HG03095 (cell line): Measurements from ENCODE around the gene NHS.

Experiments used
- ATAC-seq: cut with Tn5 transposase; IDR thresholded peaks from one replicate; pipeline ENCODE4 v1.9.1; 2021; ENCODE audit warnings: moderate library complexity; ENCODE audit not compliant: unreplicated experiment

Gene NHS

GRCh38 chrX:17374619-17375366 lies at the start of gene NHS:
Gene NHS (plus strand): TSS chrX:17375200. CDS start chrX:17375758, 558 bp downstream.
- no peak for ATAC-seq

GRCh38 chrX:17328837-17329236 lies 46.2 kb upstream of the NHS start:
- no peak for ATAC-seq

- ATAC-seq, result no peak
Observed at GRCh38 chrX:17336377-17336776, 38.6 kb upstream of the NHS start.

- ATAC-seq, result no peak
Observed at GRCh38 chrX:17355976-17356375, 19.0 kb upstream of the NHS start.

GRCh38 chrX:17359500-17359899 lies 15.5 kb upstream of the NHS start:
- no peak for ATAC-seq

- no peak for ATAC-seq
Observed at GRCh38 chrX:17361620-17362019, 13.4 kb upstream of the NHS start.

- ATAC-seq, result no peak
Observed at GRCh38 chrX:17368002-17368401, 7.0 kb upstream of the NHS start.

- no peak for ATAC-seq
Observed at GRCh38 chrX:17369309-17369708, 5.7 kb upstream of the NHS start.

GRCh38 chrX:17370191-17370590 lies 4.8 kb upstream of the NHS start:
- ATAC-seq, result no peak

GRCh38 chrX:17372052-17372451 lies 2.9 kb upstream of the NHS start:
- no peak for ATAC-seq

GRCh38 chrX:17373337-17373736 lies 1.7 kb upstream of the NHS start:
- no peak for ATAC-seq

GRCh38 chrX:17375367-17375636 lies 302 bp downstream of the NHS start:
- ATAC-seq, result no peak

GRCh38 chrX:17375637-17376430 lies 834 bp downstream of the NHS start:
- ATAC-seq, result no peak

- no peak for ATAC-seq
Observed at GRCh38 chrX:17376431-17377077, 1.6 kb downstream of the NHS start.

GRCh38 chrX:17377091-17377717 lies 2.2 kb downstream of the NHS start:
- ATAC-seq, result no peak

- ATAC-seq, result no peak
Observed at GRCh38 chrX:17377795-17378194, 2.8 kb downstream of the NHS start.

- ATAC-seq, result no peak
Observed at GRCh38 chrX:17380221-17380620, 5.2 kb downstream of the NHS start.

GRCh38 chrX:17390419-17390850 lies 15.4 kb downstream of the NHS start:
- ATAC-seq, result no peak

- no peak for ATAC-seq
Observed at GRCh38 chrX:17395154-17395553, 20.2 kb downstream of the NHS start.

GRCh38 chrX:17397074-17397473 lies 22.1 kb downstream of the NHS start:
- no peak for ATAC-seq

GRCh38 chrX:17403189-17403691 lies 28.2 kb downstream of the NHS start:
- no peak for ATAC-seq
